MM.1S (cell line): Measurements from ENCODE around the gene PNPLA2.

Source experiments
- DNase-seq: peaks from one replicate; pipeline ENCODE4 v3.0.0-alpha.2; 2015
- H2AFZ ChIP-seq: fragments of 300-600 bp; sonication (generic); 2 replicates; pipeline ENCODE4 v1.6.0; 2016; ENCODE audit warnings: antibody characterized with exemption, low read length
- H3F3A ChIP-seq: fragments of 300-600 bp; sonication (generic); 2 replicates; pipeline ENCODE4 v1.6.1; 2016; ENCODE audit warnings: mild to moderate bottlenecking, antibody characterized with exemption, low read length, moderate library complexity, mixed read lengths; ENCODE audit not compliant: insufficient read depth
- H3K27ac ChIP-seq: fragments of 300-600 bp; sonication (generic); 2 replicates; pipeline ENCODE4 v1.5.1; 2016; ENCODE audit warnings: mild to moderate bottlenecking, low read length
- H3K27me3 ChIP-seq: fragments of 300-600 bp; sonication (generic); replicated peaks from 2 replicates; pipeline ENCODE4 v1.6.0; 2016; ENCODE audit warnings: low read length; ENCODE audit not compliant: insufficient read depth
- H3K36me3 ChIP-seq: fragments of 300-600 bp; sonication (generic); replicated peaks from 2 replicates; pipeline ENCODE4 v1.6.1; 2016; ENCODE audit warnings: mild to moderate bottlenecking, low read length, mixed read lengths; ENCODE audit not compliant: insufficient read depth
- H3K4me1 ChIP-seq: fragments of 300-600 bp; sonication (generic); 2 replicates; pipeline ENCODE4 v1.6.1; 2016; ENCODE audit warnings: low read length, mixed read lengths
- H3K4me2 ChIP-seq: fragments of 300-600 bp; sonication (generic); 2 replicates; pipeline ENCODE4 v1.6.0; 2016; ENCODE audit warnings: low read depth, low read length
- H3K4me3 ChIP-seq: fragments of 300-600 bp; sonication (generic); 2 replicates; pipeline ENCODE4 v1.5.1; 2016; ENCODE audit warnings: low read length, mixed read lengths
- H3K79me2 ChIP-seq: fragments of 300-600 bp; sonication (generic); 2 replicates; pipeline ENCODE4 v1.6.1; 2016; ENCODE audit warnings: mixed run types, low read length, mixed read lengths
- H3K9ac ChIP-seq: fragments of 300-600 bp; sonication (generic); 2 replicates; pipeline ENCODE4 v1.6.1; 2016; ENCODE audit warnings: low read length, mixed read lengths
- H3K9me2 ChIP-seq: fragments of 300-600 bp; sonication (generic); replicated peaks from 2 replicates; pipeline ENCODE4 v1.6.1; 2016; ENCODE audit warnings: mild to moderate bottlenecking, low read length, mixed read lengths; ENCODE audit not compliant: insufficient read depth
- H3K9me3 ChIP-seq: fragments of 300-600 bp; sonication (generic); replicated peaks from 2 replicates; pipeline ENCODE4 v1.6.1; 2016; ENCODE audit warnings: mild to moderate bottlenecking, low read length, mixed read lengths; ENCODE audit not compliant: insufficient read depth
- H4K20me1 ChIP-seq: fragments of 300-600 bp; sonication (generic); 2 replicates; pipeline ENCODE4 v1.6.1; 2016; ENCODE audit warnings: mild to moderate bottlenecking, low read length, moderate library complexity, mixed read lengths; ENCODE audit not compliant: insufficient read depth
- EZH2 ChIP-seq: fragments of 300-600 bp; sonication (generic); optimal IDR thresholded peaks from 2 replicates; pipeline ENCODE3; 2017; ENCODE audit warnings: low read depth, mild to moderate bottlenecking, antibody characterized with exemption, low read length, mixed read lengths
- EZH2phosphoT487 ChIP-seq: fragments of 300-600 bp; sonication (generic); IDR thresholded peaks from 2 replicates; pipeline ENCODE4 v1.6.1; 2018; ENCODE audit warnings: antibody characterized with exemption, low read length
- TF ChIP-seq, protein P1 (sequence below): fragments of 300-600 bp; sonication (generic); IDR thresholded peaks from 2 replicates; pipeline ENCODE4 v1.5.1; 2016; ENCODE audit warnings: antibody characterized with exemption, low read length, mixed read lengths

Gene PNPLA2

DNA sequence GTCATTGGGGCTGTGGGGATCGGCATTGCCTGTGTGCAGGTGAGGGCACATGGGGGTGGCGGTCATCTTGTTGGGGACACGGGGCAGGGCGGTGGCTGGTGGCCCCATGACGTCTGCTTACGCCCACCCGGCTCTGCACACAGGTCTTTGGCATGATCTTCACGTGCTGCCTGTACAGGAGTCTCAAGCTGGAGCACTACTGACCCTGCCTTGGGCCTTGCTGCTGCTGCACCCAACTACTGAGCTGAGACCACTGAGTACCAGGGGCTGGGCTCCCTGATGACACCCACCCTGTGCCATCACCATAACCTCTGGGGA, 19.2 kb downstream of the PNPLA2 start:
- Histone ChIP-seq H3F3A (no peaks in the 10 kb centered on the region), H3K9me3 (no peaks in the 10 kb centered on the region), H3K4me2 (no peak overlapping the region), H3K27me3 (no peaks in the 10 kb centered on the region), H3K27ac (no peak overlapping the region), H3K4me1 (peaks cover 14% of the 10 kb centered on the region), H3K9ac (no peak overlapping the region), H2AFZ (no peak overlapping the region), H4K20me1 (peaks cover 9% of the 10 kb centered on the region), H3K4me3 (no peak overlapping the region), H3K36me3 (0 out of 2 replicates have a peak, but pooled peaks cover 4% of the 10 kb centered on the region), H3K9me2 (no peaks in the 10 kb centered on the region), H3K79me2 (peaks cover 37% of the 10 kb centered on the region)
- DNase-seq: no peak
- TF ChIP-seq EZH2phosphoT487 (no peak), EZH2 (no peak)
- TF ChIP-seq, protein P1, sequence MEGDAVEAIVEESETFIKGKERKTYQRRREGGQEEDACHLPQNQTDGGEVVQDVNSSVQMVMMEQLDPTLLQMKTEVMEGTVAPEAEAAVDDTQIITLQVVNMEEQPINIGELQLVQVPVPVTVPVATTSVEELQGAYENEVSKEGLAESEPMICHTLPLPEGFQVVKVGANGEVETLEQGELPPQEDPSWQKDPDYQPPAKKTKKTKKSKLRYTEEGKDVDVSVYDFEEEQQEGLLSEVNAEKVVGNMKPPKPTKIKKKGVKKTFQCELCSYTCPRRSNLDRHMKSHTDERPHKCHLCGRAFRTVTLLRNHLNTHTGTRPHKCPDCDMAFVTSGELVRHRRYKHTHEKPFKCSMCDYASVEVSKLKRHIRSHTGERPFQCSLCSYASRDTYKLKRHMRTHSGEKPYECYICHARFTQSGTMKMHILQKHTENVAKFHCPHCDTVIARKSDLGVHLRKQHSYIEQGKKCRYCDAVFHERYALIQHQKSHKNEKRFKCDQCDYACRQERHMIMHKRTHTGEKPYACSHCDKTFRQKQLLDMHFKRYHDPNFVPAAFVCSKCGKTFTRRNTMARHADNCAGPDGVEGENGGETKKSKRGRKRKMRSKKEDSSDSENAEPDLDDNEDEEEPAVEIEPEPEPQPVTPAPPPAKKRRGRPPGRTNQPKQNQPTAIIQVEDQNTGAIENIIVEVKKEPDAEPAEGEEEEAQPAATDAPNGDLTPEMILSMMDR: no peak

DNA sequence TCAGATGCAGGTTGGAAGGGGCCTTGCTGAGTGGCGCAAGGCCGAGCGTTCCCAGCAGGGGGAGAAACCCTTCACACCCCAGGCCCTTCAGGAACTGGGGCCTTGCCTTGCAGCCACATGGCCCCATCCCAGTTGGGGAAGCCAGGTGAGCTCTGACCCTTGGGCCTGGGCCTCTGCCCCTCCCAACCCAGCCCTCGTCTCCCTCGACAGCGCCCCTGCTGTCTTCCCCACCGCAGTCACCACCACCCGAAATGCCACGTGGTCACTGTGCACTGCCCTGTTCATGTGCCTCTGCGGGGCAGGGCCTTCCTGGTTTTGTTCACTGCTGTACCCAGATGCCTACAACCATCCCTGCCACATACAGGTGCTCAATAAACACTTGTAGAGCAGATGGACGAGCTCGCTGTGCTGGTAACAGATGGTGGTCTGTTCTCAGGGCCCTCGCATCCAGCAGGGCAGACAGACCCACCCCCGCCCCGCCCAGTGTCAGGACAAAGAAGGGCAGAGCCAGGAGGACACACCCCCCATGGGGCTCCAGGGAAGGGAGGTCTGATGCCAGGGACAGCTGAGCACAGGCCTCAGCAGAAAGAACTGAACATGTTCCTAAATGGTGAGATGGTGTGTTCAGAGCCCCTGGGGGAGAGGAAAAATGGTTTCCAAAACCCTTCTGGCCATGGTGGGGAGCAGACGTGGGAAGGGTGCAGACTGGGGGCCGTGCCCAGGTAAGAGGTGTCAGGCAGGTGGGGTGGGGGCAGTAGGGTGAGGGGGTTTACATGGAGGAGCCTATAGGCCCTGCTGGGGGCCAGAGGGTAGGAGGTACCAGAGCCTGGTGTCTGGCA, 19.9 kb downstream of the PNPLA2 start:
- no peak for TF ChIP-seq EZH2
- TF ChIP-seq, protein P1: no peak
- TF ChIP-seq EZH2phosphoT487: no peak
- Histone ChIP-seq H2AFZ (no peak overlapping the region), H3K4me2 (no peak overlapping the region), H3K9me2 (no peaks in the 10 kb centered on the region), H3K4me3 (no peak overlapping the region), H3K27me3 (peaks cover 7% of the 10 kb centered on the region), H3K4me1 (peaks cover 13% of the 10 kb centered on the region), H3K9ac (no peak overlapping the region), H3K79me2 (peaks cover 33% of the 10 kb centered on the region), H3K27ac (no peak overlapping the region), H3K9me3 (no peaks in the 10 kb centered on the region), H4K20me1 (peaks cover 9% of the 10 kb centered on the region), H3K36me3 (0 out of 2 replicates have a peak, but pooled peaks cover 4% of the 10 kb centered on the region), H3F3A (no peaks in the 10 kb centered on the region)
- no peak for DNase-seq

DNA sequence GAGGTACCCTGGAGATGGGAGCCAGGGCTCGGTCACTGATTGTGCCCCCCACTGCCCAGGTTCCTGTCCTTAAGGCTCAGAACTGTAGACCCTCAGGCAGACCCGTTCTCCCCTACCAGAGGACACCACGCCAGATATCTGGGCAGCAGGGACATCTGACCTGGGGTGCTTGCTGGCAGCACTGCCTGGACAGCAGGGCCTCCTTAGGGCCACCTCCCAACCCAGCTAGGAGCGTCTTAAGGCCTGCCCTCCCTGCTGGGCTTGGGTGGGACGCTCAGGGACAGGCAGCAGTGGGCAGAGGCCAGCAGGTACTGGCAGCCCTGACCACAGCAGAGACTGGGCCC, 20.5 kb downstream of the PNPLA2 start:
- TF ChIP-seq EZH2 (no peak), EZH2phosphoT487 (no peak)
- TF ChIP-seq, protein P1: no peak
- no peak overlapping the region for H3K4me2 ChIP-seq

More for the DNA sequence above, 20.5 kb downstream of the PNPLA2 start:
- no peaks in the 10 kb centered on the region for H3K9me3 ChIP-seq
- no peak overlapping the region for H2AFZ ChIP-seq
- peaks cover 9% of the 10 kb centered on the region for H4K20me1 ChIP-seq
- H3F3A ChIP-seq: no peaks in the 10 kb centered on the region
- H3K4me1 ChIP-seq: peaks cover 10% of the 10 kb centered on the region
- no peak overlapping the region for H3K4me3 ChIP-seq
- peaks cover 13% of the 10 kb centered on the region for H3K27me3 ChIP-seq
- H3K27ac ChIP-seq: no peak overlapping the region
- peaks cover 31% of the 10 kb centered on the region for H3K79me2 ChIP-seq
- H3K9me2 ChIP-seq: no peaks in the 10 kb centered on the region
- DNase-seq: no peak
- H3K36me3 ChIP-seq: 0 out of 2 replicates have a peak, but pooled peaks cover 4% of the 10 kb centered on the region
- H3K9ac ChIP-seq: no peak overlapping the region
